SK-N-SH (cell line): ENCODE data around the gene MPPE1. TPM values are rescaled to one million over a fixed set of nuclear protein-coding genes. Genes with fewer than 3 reads are reported as not detected.
"Not testable (repeated sequence)": the region's sequence is repeated elsewhere in the genome, so short reads cannot be mapped to it uniquely, and the experiment has no call there.

ENCODE experiments used
- CTCF ChIA-PET: fragments of 300-600, 350-600 bp; formaldehyde crosslinking; extraction: SDS; loops from one replicate; lab custom pipeline; 2021; lab: Yijun Ruan, JAX
- POLR2A ChIA-PET: fragments of 350-600 bp; sonication (Branson Sonifier 250); formaldehyde crosslinking; extraction: SDS; loops from one replicate; lab custom pipeline; 2020; ENCODE audit warnings: antibody characterized with exemption, inconsistent platforms; lab: Yijun Ruan, JAX
- DNase-seq: peaks from one replicate; pipeline ENCODE4 v3.0.0; 2012
- H2AFZ ChIP-seq: fragments of 200-600 bp; sonication (generic); 2 replicates; pipeline ENCODE4 v1.8.1; 2016; ENCODE audit warnings: antibody characterized with exemption, mild to moderate bottlenecking, low read depth
- H3F3A ChIP-seq: fragments of 200-600 bp; sonication (generic); replicated peaks from 2 replicates; pipeline ENCODE3; 2016; ENCODE audit warnings: antibody characterized with exemption, mild to moderate bottlenecking; ENCODE audit not compliant: insufficient read depth
- H3K27ac ChIP-seq, 2 experiments: fragments of 200-500 bp in 1 of 2; fragments of 200-600 bp in 1 of 2; sonication (Bioruptor generic) in 1 of 2; sonication (generic), shearing (Covaris generic) in 1 of 2; 2 replicates each; pipeline versions ENCODE4 v1.5.1 to v1.6.1; 2014 to 2016; ENCODE audit warnings: low read depth in 2 of 2, inconsistent platforms in 1 of 2, low read length in 1 of 2, mild to moderate bottlenecking in 1 of 2, mixed read lengths in 1 of 2
- H3K27me3 ChIP-seq: fragments of 200-600 bp; sonication (generic), shearing (Covaris generic); 2 replicates; pipeline ENCODE4 v1.6.1; 2016; ENCODE audit warnings: mixed run types; ENCODE audit not compliant: insufficient read depth
- H3K36me3 ChIP-seq, 2 experiments: fragments of 200-500 bp in 1 of 2; fragments of 200-600 bp in 1 of 2; sonication (Bioruptor generic) in 1 of 2; sonication (generic) in 1 of 2; replicated peaks in 1 of 2; 2 replicates each; pipeline versions ENCODE3 to v1.5.1; 2014 to 2016; ENCODE audit warnings: low read length in 1 of 2, mild to moderate bottlenecking in 1 of 2; ENCODE audit not compliant: insufficient read depth in 2 of 2, control insufficient read depth in 1 of 2
- H3K4me1 ChIP-seq, 2 experiments: fragments of 200-500 bp in 1 of 2; fragments of 200-600 bp in 1 of 2; sonication (Bioruptor generic) in 1 of 2; sonication (generic), shearing (Covaris generic) in 1 of 2; 2 replicates each; pipeline versions ENCODE4 v1.5.1 to v1.6.1; 2014 to 2016; ENCODE audit warnings: low read depth in 1 of 2, low read length in 1 of 2, mixed run types in 1 of 2; ENCODE audit not compliant: insufficient read depth in 2 of 2, control insufficient read depth in 1 of 2
- H3K4me2 ChIP-seq: fragments of 200-600 bp; sonication (generic), shearing (Covaris generic); 2 replicates; pipeline ENCODE4 v1.6.1; 2017; ENCODE audit warnings: mixed run types
- H3K4me3 ChIP-seq, 2 experiments: fragments of 200-500 bp in 1 of 2; fragments of 200-600 bp in 1 of 2; sonication (Bioruptor generic) in 1 of 2; sonication (generic), shearing (Covaris generic) in 1 of 2; 2 replicates each; pipeline versions ENCODE4 v1.5.1 to v1.8.1; 2014 to 2016; ENCODE audit warnings: low read depth in 2 of 2, inconsistent platforms in 1 of 2, low read length in 1 of 2, mild to moderate bottlenecking in 1 of 2, mixed read lengths in 1 of 2, moderate library complexity in 1 of 2
- H3K79me2 ChIP-seq: fragments of 200-600 bp; sonication (generic); 2 replicates; pipeline ENCODE4 v1.8.1; 2017; ENCODE audit warnings: mild to moderate bottlenecking; ENCODE audit not compliant: insufficient read depth
- H3K9ac ChIP-seq: fragments of 200-600 bp; sonication (generic); 2 replicates; pipeline ENCODE4 v1.6.1; 2017; ENCODE audit warnings: mixed run types
- H3K9me2 ChIP-seq: fragments of 200-600 bp; sonication (generic); 2 replicates; pipeline ENCODE4 v1.6.1; 2017; ENCODE audit warnings: mixed run types
- H3K9me3 ChIP-seq: fragments of 200-600 bp; sonication (generic); 2 replicates; pipeline ENCODE4 v1.6.1; 2017; ENCODE audit warnings: mixed run types, mild to moderate bottlenecking, moderate library complexity
- H4K20me1 ChIP-seq: fragments of 200-600 bp; sonication (generic); 2 replicates; pipeline ENCODE4 v1.6.1; 2017; ENCODE audit warnings: mild to moderate bottlenecking, mixed run types; ENCODE audit not compliant: insufficient read depth
- CTCF ChIP-seq: fragments of 200-600 bp; sonication (generic); IDR thresholded peaks from 2 replicates; pipeline ENCODE4 v1.6.1; 2017; ENCODE audit warnings: antibody characterized with exemption, mild to moderate bottlenecking, moderate library complexity
- EZH2phosphoT487 ChIP-seq: fragments of 200-600 bp; sonication (generic); IDR thresholded peaks from 2 replicates; pipeline ENCODE4 v1.6.1; 2017; ENCODE audit warnings: low read depth, mixed run types, mild to moderate bottlenecking, antibody characterized with exemption, moderate library complexity, borderline replicate concordance
- FOSL2 ChIP-seq: IDR thresholded peaks from 2 replicates; pipeline ENCODE4 v1.4.0; 2012; ENCODE audit warnings: low read depth, mild to moderate bottlenecking, moderate library complexity, borderline replicate concordance
- GABPA ChIP-seq: IDR thresholded peaks from 2 replicates; pipeline ENCODE4 v1.4.0; 2012; ENCODE audit warnings: low read depth, mild to moderate bottlenecking
- IRF3 ChIP-seq: fragments of 150-350 bp; IDR thresholded peaks from 2 replicates; pipeline ENCODE4 v1.6.1; 2016; ENCODE audit warnings: mild to moderate bottlenecking, low read depth, low read length
- JUND ChIP-seq: IDR thresholded peaks from 2 replicates; pipeline ENCODE4 v1.4.0; 2012
- MAX ChIP-seq: IDR thresholded peaks from 2 replicates; pipeline ENCODE4 v1.4.0; 2012; ENCODE audit warnings: low read depth
- MXI1 ChIP-seq: IDR thresholded peaks from 2 replicates; pipeline ENCODE4 v1.6.1; 2012; ENCODE audit warnings: mild to moderate bottlenecking, low read depth, low read length, improper control_type of control experiment
- NFIC ChIP-seq: IDR thresholded peaks from 2 replicates; pipeline ENCODE4 v1.4.0; 2012; ENCODE audit warnings: borderline replicate concordance
- PBX3 ChIP-seq: IDR thresholded peaks from 2 replicates; pipeline ENCODE4; 2012
- RFX5 ChIP-seq: IDR thresholded peaks from 2 replicates; pipeline ENCODE4 v1.6.1; 2012; ENCODE audit warnings: mild to moderate bottlenecking, improper control_type of control experiment, low read length
- RXRA ChIP-seq: IDR thresholded peaks from 2 replicates; pipeline ENCODE4 v1.4.0; 2012; ENCODE audit warnings: low read depth, mild to moderate bottlenecking, borderline replicate concordance
- SIN3A ChIP-seq: IDR thresholded peaks from 2 replicates; pipeline ENCODE4 v1.6.1; 2012; ENCODE audit warnings: low read depth, mild to moderate bottlenecking, low read length, moderate library complexity, borderline replicate concordance
- SMC3 ChIP-seq: IDR thresholded peaks from 2 replicates; pipeline ENCODE4 v1.6.1; 2012; ENCODE audit warnings: low read depth, low read length, improper control_type of control experiment
- TAF1 ChIP-seq: IDR thresholded peaks from 2 replicates; pipeline ENCODE4 v1.6.1; 2012; ENCODE audit warnings: low read depth, mild to moderate bottlenecking, low read length, moderate library complexity, borderline replicate concordance
- WGBS: methylation state at CpG from one replicate; pipeline ENCODE4 v1.1.6; 2017; ENCODE audit warnings: low lambda C conversion rate; 5-methylcytosine and 5-hydroxymethylcytosine counted together
- polyA plus RNA-seq, 3 experiments: library from polyadenylated mRNA; depleted of rRNA; stranded (reverse); fragments of >200 nt; gene quantifications; 2 replicates each; pipeline ENCODE4 v1.2.3, GENCODE V29; 2012

MPPE1 gene
- polyA plus RNA-seq, 1 of the 3 experiments (the other 2 are of a cell fraction), result 13.2 TPM

- no peak for TF ChIP-seq IRF3
- no peak for TF ChIP-seq TAF1
- no peak for TF ChIP-seq MXI1
- no peak for TF ChIP-seq SMC3
- TF ChIP-seq MAX, result peak; percentile 36; the same call in 1 of the 2 replicates
- TF ChIP-seq SIN3A, result no peak
- no peak for TF ChIP-seq NFIC
- no peak for TF ChIP-seq EZH2phosphoT487
- TF ChIP-seq RFX5, result no peak
- TF ChIP-seq CTCF, result no peak
- TF ChIP-seq GABPA, result no peak
- TF ChIP-seq JUND, result peak; percentile 43
- TF ChIP-seq PBX3, result peak; percentile 33; the same call in 1 of the 2 replicates
- peak; percentile 84 for TF ChIP-seq FOSL2
- no peak for TF ChIP-seq RXRA
Measured at GRCh38 chr18:11857177-11857887, 50.8 kb downstream of the MPPE1 start (continued).

GRCh38 chr18:11854554-11854953 is 53.6 kb downstream of the MPPE1 start:
- H3K4me3 ChIP-seq, H3K9me3 ChIP-seq, DNase-seq, H3K9me2 ChIP-seq, H3K4me2 ChIP-seq, H2AFZ ChIP-seq, CTCF ChIA-PET, H3K9ac ChIP-seq, H3K27me3 ChIP-seq, H3K27ac ChIP-seq, POLR2A ChIA-PET: not testable (repeated sequence)
- Histone ChIP-seq H3K79me2 (peaks cover 34% of the 10 kb centered on the region), H4K20me1 (peaks cover 12% of the 10 kb centered on the region; the same call in 1 of the 2 replicates), H3K36me3 (peaks cover 0 to 21% of the 10 kb centered on the region in 2 experiments), H3K4me1 (peaks cover 5 to 17% of the 10 kb centered on the region in 2 experiments; a peak in 3 of 4 replicates), H3F3A (peaks cover 26% of the 10 kb centered on the region)
- 94% methylated on average over 6 of the region's 6 CpGs for WGBS
